Gastrocnemius medialis (tissue), 4 donors: ENCODE data around the gene CCDC126.

Experiments
- CTCF ChIP-seq, 5 experiments: fragments of 450-650 bp in 3 of 5; fragments of 200-600 bp in 2 of 5; sonication (generic) in 2 of 5; IDR thresholded peaks in 4 of 5; conservative IDR thresholded peaks in 1 of 5; 1 replicate in 4 of 5; 2 replicates in 1 of 5; pipeline ENCODE4 v1.5.1; 2016 to 2019; ENCODE audit warnings: antibody characterized with exemption in 5 of 5, mild to moderate bottlenecking in 3 of 5, moderate library complexity in 3 of 5
- POLR2A ChIP-seq, 2 donors: fragments of 450-650 bp; IDR thresholded peaks; one replicate each; pipeline ENCODE4 v1.6.1; 2017; ENCODE audit warnings: antibody characterized with exemption in 2 of 2, mild to moderate bottlenecking in 2 of 2, moderate library complexity in 2 of 2

GRCh38 chr7:23619141-23619540 is 22.0 kb downstream of the CCDC126 start:
- no peak for TF ChIP-seq CTCF (IDR thresholded peaks at IDR 0.05 in 4 of 5, conservative IDR thresholded peaks at IDR 0.05 in 1 of 5)
- no peak for TF ChIP-seq POLR2A (IDR thresholded peaks at IDR 0.05)
